Hematopoietic multipotent progenitor cell (in vitro differentiated cells): ENCODE data around the gene RNF115. TPM values are rescaled to one million over a fixed set of nuclear protein-coding genes. Genes with fewer than 3 reads are reported as not detected.
"Not testable (repeated sequence)": the region's sequence is repeated elsewhere in the genome, so short reads cannot be mapped to it uniquely, and the experiment has no call there.

Experiments used
- DNase-seq, 3 donors: peaks; one replicate each; pipeline ENCODE4 v3.0.0-alpha.2; 2011 to 2015; ENCODE audit warnings: low read depth in 2 of 3, low spot score in 2 of 3
- total RNA-seq: library from RNA; depleted of rRNA; stranded (reverse); fragments of >200 nt; gene quantifications from one replicate; pipeline ENCODE4 v1.2.3, GENCODE V29; 2012

RNF115 gene
- total RNA-seq, 1 donor = 9.2 TPM

DNA sequence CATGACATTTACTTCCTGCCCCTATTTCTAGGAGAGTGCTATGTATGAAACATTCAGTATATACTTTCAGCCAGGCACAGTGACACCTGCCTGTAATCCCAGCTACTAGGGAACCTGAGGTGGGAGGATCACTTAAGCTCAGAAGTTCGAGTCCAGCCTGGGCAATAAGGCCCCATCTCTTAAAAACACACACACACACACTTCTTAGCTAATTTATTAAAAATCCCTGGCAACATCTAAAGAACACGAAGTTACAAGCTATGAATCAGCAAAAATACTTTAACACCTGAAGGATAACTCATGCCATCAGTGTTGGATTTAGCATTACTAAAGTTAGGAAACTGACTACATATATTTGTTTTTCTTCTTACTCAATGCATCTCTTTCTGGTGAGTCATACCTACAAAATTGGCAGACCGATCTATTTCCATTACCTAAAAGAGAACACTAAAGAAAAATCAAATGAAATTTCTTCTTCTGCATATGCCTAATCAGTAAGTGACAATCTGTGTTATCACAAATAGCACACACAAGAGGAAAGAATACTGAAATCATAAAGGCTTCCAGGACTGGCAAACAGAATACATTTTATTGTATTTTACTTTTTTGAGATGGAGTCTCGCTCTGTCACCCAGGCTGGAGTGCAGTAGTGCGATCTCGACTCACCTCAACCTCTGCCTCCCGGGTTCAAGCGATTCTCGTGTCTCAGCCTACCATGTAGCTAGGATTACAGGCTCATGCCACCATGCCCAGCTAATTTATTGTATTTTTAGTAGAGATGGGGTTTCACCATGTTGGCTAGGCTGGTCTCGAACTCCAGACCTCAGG is 41.4 kb downstream of the RNF115 start:
- no peak for DNase-seq

DNA sequence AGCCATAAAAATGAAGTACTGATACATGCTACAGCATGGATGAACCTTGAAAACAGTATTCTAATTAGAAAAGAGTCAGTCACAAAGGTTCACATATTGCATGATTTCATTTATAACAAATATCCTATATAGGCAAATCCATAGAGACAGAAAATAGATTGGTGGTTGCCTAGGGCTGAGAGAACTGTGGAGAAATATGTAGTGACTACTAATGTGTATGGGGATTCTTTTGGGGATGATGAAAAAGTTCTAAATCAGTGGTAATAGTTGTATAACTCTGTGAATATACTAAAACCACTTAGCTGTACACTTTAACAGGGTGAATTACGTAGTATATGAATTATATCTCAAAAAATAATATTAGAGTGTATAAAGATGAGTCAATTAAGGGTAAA is 45.8 kb downstream of the RNF115 start:
- DNase-seq = no peak

DNA sequence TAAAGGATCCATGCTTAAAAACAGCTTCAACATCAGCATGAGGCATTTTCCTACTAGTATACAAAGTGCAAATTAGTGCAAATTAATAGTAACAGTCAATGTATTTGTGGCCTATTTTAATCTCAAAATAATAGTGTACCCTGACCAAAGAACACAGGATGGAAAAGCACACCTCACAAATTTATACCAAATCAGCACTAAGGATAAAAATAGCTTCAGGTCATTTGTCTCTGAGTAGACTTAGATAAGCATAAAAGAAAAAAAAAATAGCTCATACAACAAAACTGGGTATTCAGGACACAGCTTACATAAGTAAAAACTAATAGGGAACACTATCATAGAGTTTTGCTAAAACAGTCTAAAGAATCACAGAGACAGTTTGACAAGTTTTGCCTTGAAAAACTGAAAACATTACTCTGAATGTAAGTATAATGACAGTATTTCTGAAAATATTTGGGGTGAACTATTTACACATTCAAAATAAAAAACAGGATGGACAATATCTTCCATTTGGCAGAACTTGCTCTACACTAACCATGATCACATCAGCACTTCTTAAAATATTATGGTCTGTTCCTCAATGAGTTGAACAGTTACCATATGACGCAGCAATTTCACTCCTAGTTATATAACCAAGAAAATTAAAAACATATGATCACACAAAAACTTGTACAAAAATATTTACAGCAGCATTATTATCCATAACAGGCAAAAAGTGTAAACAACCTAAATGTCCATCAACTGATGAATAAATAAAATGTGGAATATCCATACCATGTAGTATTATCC is 46.3 kb downstream of the RNF115 start:
- DNase-seq = no peak

DNA sequence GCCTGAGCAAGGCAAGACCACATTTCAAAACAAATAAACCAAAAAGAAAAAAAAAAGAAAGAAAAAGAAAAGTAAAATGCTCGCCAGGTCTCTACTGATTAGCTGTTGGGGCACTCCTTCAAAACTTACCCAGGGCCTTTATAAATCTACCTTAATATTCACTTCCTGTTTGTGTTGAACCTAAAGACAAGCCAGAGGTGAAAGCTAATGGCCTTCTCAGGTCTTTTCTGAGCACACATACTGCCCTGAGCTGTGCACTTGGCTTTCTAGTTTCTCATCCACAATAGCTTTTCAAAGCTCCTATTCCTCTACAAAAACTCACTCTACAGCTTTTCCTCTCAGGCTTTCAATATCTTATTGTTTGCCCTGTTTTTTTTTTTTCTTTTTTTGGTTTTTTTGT is 50.5 kb downstream of the RNF115 start:
- DNase-seq = no peak

DNA sequence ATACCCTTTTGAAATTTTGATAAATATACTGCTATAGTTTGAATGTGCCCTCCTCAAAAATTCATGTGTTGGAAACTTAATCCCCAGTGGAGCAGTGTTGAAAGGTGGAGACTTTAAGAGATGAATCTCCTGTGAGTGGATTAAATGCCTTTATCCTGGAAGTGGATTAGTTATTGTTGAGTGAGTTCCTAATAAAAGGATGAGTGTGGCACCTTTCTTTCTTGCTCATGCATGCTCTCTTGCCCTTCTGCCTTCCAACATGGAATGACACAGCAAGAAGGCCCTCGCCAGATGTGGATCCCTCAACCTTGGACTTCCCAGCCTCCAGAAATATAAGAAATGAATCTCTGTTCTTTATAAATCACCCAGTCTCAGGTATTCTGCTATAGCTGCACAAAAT is 52.8 kb downstream of the RNF115 start:
- no peak for DNase-seq

DNA sequence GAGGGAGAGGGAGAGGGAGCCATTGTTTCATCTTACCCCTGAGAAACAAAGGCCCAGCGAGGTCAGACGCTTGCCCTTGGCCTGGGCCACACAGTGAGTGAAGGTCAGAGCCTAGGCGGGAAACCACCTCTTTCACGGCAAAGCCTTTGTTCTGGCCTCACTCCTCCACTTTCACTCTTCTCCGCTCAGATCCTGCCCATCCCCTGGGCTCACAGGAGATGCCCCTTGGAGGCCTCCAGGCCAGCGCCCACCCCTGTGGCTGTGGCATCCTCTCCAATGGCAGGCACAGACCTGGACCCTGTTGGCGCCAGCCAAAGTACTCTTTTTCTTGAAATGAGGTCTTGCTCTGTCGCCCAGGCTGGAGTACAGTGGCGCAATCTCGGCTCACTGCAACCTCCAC is 55.9 kb downstream of the RNF115 start:
- DNase-seq = not testable (repeated sequence)

DNA sequence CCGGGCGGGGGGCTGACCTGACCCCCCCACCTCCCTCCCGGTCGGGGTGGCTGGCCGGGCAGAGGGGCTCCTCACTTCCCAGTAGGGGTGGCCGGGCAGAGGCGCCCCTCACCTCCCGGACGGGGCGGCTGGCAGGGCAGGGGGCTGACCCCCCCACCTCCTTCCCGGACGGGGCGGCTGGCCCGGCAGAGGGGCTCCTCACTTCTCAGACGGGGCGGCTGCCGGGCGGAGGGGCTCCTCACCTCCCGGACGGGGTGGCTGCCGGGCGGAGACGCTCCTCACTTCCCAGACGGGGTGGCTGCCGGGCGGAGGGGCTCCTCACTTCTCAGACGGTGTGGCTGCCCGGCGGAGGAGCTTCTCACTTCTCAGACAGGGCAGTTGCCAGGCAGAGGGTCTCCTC is 57.0 kb downstream of the RNF115 start:
- DNase-seq = not testable (repeated sequence)

DNA sequence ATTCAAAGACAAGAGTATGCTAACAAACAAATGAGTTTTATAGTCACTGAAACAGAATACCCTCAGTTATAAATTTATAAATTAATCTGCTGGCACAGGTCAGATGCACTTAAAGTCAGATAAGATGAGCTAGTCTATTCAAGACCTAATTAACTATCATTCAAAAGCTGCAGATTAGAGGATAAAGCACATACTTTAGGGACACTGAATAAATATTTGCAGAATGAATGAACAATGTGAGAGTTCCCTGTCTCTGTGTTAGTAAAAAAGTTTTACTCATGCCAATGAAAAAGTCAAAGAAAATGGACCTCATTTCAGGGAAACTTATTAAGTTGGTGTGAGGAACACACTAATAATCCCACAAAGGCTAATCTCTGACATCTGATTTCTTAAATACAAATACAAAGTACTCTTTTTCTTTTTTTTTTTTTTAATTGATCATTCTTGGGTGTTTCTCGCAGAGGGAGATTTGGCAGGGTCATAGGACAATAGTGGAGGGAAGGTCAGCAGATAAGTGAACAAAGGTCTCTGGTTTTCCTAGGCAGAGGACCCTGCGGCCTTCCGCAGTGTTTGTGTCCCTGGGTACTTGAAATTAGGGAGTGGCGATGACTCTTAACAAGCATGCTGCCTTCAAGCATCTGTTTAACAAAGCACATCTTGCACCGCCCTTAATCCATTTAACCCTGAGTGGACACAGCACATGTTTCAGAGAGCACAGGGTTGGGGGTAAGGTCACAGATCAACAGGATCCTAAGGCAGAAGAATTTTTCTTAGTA is 58.1 kb downstream of the RNF115 start:
- DNase-seq = not testable (repeated sequence)

DNA sequence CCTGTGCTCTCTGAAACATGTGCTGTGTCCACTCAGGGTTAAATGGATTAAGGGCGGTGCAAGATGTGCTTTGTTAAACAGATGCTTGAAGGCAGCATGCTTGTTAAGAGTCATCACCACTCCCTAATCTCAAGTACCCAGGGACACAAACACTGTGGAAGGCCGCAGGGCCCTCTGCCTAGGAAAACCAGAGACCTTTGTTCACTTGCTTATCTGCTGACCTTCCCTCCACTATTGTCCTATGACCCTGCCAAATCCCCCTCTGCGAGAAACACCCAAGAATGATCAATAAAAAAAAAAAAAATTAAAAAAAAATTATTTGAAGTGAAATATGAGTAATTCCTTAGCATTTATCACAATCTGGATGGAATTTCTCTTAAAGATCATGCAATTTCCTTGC is 58.8 kb downstream of the RNF115 start:
- not testable (repeated sequence) for DNase-seq

DNA sequence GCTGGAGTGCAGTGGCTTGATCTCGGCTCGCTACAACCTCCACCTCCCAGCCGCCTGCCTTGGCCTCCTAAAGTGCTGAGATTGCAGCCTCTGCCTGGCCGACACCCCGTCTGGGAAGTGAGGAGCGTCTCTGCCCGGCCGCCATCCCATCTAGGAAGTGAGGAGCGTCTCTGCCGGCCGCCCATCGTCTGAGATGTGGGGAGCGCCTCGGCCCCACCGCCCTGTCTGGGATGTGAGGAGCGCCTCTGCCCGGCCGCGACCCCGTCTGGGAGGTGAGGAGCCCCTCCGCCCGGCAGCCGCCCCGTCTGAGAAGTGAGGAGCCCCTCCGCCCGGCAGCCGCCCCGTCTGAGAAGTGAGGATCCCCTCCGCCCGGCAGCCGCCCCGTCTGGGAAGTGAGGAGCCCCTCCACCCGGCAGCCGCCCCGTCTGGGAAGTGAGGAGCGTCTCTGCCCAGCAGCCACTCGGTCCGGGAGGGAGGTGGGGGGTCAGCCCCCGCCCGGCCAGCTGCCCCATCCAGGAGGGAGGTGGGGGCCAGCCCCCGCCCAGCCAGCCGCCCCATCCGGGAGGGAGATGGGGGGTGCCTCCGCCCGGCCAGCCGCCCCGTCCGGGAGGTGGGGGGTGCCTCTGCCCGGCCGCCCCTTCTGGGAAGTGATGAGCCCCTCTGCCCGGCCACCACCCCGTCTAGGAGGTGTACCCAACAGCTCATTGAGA is 59.5 kb downstream of the RNF115 start:
- DNase-seq = not testable (repeated sequence)

DNA sequence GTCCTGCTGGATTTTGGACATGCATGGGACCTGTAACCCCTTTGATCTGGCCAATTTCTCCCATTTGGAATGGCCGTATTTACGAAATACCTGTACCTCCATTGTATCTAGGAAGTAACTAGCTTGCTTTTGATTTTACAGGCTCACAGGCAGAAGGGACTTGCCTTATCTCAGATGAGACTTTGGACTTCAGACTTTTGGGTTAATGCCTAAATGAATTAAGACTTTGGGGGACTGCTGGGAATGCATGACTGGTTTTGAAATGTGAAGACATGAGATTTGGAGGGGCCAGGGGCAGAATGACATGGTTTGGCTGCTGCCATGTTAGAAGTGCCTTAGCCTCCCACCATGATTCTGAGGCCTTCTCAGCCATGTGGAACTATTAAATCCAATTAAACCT is 61.9 kb downstream of the RNF115 start:
- DNase-seq = not testable (repeated sequence)

DNA sequence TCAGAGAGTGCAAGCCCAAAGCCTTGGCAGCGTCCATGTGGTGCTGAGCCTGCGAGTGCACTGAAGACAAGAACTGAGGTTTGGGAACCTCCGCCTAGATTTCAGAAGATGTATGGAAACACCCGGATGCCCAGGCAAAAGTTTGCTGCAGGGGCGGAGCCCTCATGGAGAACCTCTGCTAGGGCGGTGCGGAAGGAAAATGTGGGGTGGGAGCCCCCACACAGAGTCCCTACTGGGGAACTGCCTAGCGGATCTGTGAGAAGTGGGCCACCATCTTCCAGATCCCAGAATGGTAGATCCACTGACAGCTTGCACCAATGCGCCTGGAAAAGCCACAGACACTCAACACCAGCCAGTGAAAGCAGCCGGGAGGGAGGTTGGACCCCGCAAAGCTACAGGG is 62.4 kb downstream of the RNF115 start:
- DNase-seq = not testable (repeated sequence)

DNA sequence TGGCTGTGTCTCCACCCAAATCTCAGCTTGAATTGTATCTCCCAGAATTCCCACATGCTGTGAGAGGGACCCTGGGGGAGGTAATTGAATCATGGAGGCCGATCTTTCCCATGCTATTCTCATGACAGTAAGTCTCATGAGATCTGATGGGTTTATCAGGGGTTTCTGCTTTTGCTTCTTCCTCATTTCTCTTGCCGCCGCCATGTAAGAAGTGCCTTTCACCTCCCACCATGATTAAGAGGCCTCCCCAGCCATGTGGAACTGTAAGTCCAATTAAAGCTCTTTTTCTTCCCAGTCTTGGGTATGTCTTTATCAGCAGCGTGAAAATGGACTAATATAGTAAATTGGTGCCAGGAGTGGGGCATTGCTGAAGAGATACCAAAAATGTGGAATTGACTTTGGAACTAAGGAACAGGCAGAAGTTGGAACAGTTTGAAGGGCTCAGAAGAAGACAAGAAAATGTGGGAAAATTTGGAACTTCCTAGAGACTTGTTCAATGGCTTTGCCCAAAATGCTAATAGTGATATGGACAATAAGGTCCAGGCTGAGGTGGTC is 63.4 kb downstream of the RNF115 start:
- DNase-seq = not testable (repeated sequence)

DNA sequence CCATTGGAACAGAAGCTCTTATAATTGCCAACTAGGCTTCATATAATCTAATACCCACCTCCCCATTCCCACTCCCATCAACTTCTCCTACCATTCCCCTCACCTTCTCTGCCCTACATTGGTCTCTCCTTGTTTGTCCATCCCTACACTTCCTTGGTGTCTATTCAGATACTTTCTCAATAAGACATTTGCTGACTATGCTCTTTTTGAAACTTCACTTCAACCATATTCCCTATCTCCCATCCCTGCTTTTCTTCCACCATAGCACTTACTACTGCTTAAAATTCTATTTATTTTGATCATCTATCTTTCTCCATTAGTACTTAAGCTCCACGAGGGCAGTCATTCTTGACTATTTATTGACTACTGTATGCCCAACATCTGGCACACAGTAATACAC is 64.2 kb downstream of the RNF115 start:
- no peak for DNase-seq

DNA sequence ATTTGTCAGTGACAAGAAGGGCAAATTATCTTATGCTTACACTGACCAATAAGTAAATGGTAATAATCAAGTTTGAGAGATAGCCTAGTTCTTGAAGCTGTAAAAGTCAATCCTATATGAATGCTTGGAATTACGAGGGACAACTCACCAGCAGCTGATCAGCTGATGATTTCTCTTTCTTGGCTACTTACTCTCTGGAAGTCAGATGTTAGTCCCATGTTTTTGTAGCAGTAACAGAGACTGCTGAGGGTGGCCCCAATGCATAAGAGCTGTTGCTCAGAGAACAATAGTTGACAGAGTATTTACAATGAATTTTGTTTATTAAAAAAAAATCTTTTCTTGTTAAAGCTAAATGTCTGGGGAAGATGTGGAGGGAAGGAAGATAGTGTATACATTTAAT is 65.3 kb downstream of the RNF115 start:
- no peak for DNase-seq

DNA sequence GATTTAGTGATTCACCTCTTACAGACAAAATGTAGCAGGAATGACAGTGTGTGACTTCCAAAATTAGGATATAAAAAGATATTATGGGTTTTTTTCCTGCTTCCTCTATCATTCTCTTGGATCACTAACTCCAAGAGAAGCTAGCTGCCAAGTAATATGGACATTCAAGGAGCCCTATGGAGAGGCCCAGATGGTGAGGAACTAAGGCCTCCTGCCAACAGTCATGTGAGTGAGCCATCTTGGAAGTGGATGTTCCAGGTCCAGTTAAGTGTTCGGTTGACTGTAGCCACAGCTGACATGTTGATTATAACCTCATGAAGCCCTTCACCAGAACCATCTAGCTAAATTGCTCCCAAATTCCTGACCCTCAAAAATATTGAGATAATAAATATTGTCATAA is 65.8 kb downstream of the RNF115 start:
- DNase-seq = no peak

DNA sequence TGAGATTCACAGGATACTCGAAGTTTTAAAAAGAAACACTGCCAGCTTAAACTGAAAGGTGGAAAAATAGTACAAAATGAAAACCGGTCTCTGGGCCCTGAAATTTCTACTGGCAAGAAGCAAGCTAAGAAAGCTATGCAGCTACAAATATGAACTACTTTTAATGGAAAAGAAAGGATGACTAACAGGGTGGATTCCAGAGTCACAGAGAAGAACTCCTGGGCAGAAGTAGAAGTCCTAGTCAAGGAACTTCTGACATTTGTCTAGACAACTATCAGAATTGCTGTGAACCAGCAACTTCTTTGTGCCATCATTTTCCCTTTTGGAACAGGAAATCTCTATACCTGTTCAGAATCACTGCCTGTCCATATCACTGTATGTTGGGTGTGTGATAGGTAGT is 66.5 kb downstream of the RNF115 start:
- DNase-seq = no peak

DNA sequence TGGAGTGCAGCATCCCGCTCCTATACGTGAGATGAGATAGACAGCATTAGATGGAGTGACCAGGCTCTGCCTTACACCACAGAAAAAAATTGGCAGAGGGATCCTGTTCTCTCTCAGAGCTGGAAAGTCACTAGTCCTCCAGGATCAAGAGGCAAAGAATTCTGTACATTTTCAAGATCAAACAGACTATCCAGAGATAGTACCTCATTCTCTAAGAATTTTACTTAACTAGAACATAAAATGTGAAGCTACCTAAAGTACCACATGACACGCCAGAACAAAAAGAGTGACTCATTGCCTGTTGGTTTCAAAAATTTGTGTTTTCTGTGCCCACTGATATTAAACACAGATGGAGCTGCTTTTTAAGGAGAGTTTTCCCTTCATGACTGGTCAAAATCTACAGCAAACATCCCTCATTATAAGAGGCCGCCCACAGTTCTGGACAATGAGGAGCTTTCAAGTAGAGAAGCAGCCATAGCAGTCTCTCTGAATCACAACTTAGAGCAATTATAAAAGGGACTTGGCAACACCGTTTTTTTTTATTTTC is 72.3 kb downstream of the RNF115 start:
- DNase-seq = no peak

DNA sequence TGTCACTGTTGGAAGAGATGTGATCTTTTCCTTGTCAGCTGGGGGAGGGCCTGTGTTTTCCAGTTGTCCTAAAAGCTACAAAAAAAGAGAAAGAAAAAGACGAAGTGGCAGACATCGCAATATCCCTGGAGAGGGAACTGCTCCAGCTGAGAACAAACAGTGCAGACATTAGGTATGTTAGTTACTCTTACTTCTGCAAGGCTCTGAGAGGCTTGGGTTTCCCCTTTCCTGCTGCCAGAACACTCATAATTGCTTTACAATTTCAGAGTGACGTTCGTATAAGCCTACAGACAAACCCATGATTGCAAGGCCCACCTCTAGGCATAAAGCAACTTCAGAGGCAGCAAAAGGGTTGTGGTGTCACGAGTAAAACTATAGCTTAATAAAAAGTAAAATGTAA is 73.5 kb downstream of the RNF115 start:
- no peak for DNase-seq
